GM12801 (cell line): ENCODE measurements around the gene FBP2.

Experiments
- TF ChIP-seq, protein P1 (sequence below): IDR thresholded peaks from one replicate; pipeline ENCODE4 v1.5.1; 2011; ENCODE audit warnings: control low read depth; ENCODE audit not compliant: insufficient read length; ENCODE audit errors: extremely low read depth

The FBP2 gene

DNA sequence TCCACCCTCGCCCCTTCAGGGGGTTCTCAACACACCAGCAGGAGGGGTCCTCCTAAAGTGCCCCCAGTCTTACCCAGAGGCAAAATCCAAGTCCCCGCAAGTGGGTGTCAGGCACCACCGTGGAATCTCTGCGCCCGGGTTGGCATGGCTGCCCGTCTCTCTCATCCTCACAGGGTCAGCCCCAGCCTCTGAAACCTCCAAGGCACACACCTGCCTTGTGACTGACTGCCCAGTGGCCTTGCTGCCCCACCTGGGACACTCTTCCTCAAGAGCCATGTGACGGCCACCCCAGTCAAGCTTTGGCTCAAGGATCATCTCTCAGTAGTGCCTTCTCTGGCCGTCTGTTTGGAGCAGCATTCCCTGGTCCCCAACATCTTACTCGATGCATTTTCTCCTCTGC is 4.9 kb downstream of the FBP2 start:
- TF ChIP-seq, protein P1, sequence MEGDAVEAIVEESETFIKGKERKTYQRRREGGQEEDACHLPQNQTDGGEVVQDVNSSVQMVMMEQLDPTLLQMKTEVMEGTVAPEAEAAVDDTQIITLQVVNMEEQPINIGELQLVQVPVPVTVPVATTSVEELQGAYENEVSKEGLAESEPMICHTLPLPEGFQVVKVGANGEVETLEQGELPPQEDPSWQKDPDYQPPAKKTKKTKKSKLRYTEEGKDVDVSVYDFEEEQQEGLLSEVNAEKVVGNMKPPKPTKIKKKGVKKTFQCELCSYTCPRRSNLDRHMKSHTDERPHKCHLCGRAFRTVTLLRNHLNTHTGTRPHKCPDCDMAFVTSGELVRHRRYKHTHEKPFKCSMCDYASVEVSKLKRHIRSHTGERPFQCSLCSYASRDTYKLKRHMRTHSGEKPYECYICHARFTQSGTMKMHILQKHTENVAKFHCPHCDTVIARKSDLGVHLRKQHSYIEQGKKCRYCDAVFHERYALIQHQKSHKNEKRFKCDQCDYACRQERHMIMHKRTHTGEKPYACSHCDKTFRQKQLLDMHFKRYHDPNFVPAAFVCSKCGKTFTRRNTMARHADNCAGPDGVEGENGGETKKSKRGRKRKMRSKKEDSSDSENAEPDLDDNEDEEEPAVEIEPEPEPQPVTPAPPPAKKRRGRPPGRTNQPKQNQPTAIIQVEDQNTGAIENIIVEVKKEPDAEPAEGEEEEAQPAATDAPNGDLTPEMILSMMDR = no peak

DNA sequence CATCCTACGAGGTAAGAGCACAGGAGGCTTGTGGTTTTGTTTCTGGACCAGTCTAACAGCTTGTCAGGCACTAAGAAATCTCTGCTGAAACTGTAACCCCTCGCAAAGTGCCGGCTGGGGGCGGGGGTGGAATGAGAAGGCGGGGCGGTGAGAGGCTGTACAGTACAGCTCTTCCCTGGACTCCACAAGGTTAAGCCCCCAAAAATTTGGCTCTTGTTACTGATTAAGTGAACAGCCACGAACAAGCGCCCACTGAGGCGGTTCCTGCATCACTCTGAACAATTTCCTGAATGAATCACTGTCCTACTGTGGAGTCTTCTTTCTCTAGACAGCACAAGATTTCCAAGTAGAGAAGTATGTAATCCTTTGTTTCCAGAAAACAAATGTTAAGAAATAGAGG is 6.8 kb downstream of the FBP2 start:
- TF ChIP-seq, protein P1 = no peak

DNA sequence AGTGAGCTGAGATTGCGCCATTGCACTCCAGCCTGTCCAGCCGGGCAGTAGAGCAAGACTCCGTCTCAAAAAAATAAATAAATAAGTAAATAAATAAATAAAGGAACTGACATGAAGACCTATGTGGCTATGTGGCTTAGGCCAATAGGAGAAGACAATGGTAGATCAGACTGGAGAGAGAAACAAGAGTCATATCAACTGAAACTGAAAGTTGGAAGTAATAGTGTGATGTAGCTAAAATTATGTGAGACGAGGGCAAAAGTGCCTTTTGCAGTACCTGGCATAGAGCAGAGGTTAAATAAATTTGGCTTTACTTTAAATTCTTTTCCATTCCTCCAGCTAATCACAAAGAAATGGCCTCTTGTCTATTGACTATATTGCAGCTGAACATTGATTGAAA is 7.3 kb downstream of the FBP2 start:
- TF ChIP-seq, protein P1 = no peak

DNA sequence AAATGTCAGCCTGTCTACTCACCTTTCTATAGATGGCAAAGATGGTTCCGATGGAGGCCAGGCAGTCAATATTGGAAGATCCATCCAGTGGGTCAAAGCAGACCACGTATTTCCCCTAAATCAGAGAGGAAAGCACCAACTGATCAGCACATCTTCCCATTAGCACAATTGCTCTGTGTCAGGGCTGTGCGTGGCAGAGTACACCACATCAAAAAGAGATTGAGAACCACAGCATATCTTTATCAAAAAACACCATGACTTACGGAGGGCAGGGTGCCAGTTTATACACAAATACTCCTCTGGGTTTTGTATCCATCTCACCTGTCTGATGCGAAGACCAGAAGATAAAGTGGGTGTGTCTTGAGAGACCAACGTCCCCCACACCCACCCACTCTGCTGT is 9.1 kb downstream of the FBP2 start:
- TF ChIP-seq, protein P1 = no peak

DNA sequence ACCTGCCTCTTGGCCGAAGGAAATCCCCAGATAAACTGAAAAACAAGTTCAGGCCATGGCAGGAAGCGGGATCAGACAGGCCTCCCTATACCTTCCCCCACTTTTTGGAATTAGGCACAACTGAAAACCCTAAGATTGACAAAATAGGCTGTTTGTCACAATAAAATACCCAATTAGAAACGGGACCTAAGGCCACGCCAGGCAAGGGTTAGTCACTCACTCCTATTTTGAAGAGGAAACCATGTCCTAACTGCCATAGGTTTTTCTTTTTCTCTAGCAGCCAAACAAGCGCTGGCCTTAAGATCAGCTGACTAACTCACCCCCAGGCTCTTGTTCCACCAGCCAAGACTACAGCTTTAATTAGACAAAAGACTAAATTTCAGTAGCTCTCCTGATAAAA is 11.9 kb downstream of the FBP2 start:
- TF ChIP-seq, protein P1 = no peak

DNA sequence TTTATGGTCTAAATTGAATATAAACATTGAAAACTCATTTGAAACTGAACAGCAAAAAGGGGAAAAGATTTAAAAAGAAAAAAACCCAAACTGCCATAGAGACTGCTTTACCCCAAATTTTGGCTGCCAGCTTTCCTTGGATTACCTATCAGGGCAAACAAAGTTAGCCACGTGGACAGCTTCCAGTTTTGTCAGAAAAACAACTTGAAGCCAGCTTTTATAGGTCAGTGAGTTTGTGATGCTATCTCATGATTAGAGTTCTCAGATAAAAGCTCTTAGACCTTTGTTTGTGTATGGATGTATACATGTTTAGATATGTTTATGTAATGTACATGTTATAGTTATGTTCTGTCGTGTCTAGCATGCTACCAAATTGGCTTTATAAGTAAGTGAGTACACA is 16.1 kb downstream of the FBP2 start:
- TF ChIP-seq, protein P1 = no peak

DNA sequence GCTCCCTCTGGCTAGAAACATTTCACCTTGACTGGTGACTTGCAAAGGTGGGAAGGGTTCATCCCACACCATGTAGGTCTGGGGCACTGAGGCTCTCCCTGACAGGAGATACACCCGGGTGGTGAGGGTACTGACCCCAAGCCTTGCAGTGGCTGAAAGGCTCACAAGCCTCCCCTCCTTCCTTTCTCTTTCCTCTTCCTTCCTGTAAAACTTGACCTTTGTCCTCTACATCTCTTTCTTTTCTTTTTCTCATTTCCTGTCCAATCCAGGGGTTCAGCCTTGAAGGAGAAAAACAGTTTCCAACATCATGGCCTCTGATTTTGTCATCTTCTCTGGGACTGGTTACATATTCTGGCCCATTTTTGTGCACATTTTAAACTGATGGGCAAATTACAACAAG is 16.6 kb downstream of the FBP2 start:
- TF ChIP-seq, protein P1 = no peak

DNA sequence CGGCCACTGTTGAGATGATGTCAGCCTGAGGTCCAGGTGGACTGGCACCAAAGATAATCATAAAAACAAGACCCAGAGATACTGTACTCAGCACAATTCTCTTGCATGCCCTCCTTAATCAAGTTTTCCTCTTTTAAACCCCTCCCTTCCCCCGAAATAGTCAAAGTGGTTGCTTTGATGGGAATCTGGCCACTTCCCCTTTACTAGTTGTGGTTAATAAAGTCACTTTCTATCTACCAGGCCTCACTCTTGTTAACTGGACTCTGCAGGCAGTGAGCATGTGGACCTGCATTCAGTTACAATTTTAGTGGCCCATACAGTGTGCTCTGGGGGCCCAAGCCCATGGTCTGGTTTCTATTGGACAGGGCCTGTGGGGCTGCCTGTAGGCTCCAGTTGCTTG is 17.5 kb downstream of the FBP2 start:
- TF ChIP-seq, protein P1 = no peak
